Activated gamma-delta T cell treated with anti-CD3 and anti-CD28 coated beads, Interleukin-2, amount 50 U/mL, for 16 hours (primary cell): ENCODE measurements around the gene MNX1.

ENCODE experiments used
- DNase-seq: peaks from one replicate; pipeline ENCODE4 v3.0.0-alpha.2; 2020; ENCODE audit warnings: low read depth

The MNX1 gene

GRCh38 chr7:156969972-156970420, 40.5 kb downstream of the MNX1 start:
- no peak for DNase-seq

DNA sequence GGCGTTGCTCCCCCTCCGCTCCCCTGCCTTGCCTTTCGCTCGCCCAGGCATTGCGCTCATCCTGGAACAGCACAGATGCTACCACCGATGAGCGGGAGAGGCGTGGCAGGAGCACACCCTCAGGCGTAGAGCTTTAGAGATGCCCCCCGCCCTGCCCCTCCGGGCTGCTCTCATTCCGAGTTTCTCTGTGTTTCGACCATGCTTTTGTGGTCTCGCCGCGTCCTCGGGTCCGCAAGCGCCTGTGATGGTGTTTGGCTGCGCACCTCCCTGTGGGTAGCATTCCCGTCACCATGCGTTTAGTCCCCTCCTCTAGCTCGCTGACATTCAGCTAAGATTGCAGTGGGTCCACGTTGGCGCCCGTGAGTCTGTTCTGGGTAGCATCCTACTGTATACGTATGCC, 42.3 kb downstream of the MNX1 start:
- DNase-seq, result no peak

GRCh38 chr7:156966387-156966786, 44.1 kb downstream of the MNX1 start:
- DNase-seq, result no peak

- DNase-seq, result no peak
Observed at GRCh38 chr7:156964971-156965370, 45.5 kb downstream of the MNX1 start.

GRCh38 chr7:156963472-156963871, 47.0 kb downstream of the MNX1 start:
- no peak for DNase-seq

- DNase-seq, result no peak
Observed at GRCh38 chr7:156962897-156963296, 47.6 kb downstream of the MNX1 start.

- no peak for DNase-seq
Observed at GRCh38 chr7:156962145-156962544, 48.3 kb downstream of the MNX1 start.

- no peak for DNase-seq
Observed at GRCh38 chr7:156956727-156957126, 53.7 kb downstream of the MNX1 start.

DNA sequence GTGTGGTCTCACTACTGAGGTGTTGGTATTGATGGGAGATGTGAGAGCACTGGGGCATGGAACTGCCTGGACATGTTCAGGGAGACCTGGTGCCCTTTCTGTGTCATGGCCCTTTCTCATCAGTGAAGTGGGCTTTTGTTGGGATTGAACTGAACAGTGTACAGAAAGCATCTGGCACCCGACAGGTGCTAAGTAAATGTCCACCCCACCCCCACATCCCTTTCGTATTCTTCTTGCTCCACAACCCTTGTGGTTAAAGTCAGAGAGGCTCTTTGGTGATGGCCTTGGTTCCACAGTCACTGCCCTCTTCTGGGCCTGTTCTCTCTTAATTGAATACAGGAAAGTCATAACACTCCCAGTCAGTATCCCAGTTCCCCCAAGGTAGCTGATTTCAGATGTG, 55.5 kb downstream of the MNX1 start:
- no peak for DNase-seq
